HG02759 (cell line): ENCODE results near the gene CD74.

Experiments used
- ATAC-seq: cut with Tn5 transposase; IDR thresholded peaks from one replicate; pipeline ENCODE4 v1.9.1; 2021; ENCODE audit warnings: mild to moderate bottlenecking, moderate library complexity; ENCODE audit not compliant: unreplicated experiment

CD74 gene

GRCh38 chr5:150368526-150368925 lies 44.2 kb downstream of the CD74 start:
- ATAC-seq, result no peak

GRCh38 chr5:150364004-150364403 lies 48.7 kb downstream of the CD74 start:
- ATAC-seq, result no peak

DNA sequence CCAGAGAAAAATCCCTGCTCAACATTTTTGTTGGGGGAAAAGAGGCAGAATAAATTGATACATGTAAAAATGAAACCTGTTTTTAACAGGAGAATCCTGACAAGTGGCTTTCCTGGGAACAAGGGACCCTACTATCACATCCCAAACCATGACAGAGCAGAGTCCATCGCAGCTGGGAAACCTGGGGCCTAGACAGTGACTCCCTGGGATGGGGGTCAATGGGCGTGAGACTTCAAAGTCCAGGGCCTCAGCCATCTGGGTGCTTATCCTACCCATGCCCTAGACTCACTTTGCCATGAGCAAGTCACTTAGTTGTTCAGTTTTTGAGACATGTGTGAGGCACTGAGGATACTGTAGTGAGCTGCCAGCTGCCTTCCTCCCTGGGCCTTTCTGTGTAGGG lies 49.5 kb downstream of the CD74 start:
- ATAC-seq, result no peak

DNA sequence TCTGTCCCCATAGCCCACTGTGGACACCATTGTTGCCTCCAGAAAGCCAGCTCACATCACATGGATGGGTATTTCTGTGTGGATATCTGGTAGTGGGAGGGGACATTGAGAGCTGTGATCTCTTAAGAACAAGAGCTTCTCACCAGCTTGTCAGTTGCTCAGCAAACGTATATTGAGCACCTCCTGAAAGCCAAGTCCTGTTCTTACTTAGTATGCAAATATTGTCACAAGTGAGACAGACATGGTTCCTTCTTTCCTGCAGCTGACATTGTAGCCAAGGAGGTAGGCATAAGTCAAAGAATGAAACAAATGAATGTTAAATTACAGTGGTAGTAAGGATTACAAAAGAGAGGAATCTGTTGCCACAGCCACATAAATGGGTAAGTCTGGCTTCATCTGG lies 51.4 kb downstream of the CD74 start:
- ATAC-seq, result peak; percentile 31

DNA sequence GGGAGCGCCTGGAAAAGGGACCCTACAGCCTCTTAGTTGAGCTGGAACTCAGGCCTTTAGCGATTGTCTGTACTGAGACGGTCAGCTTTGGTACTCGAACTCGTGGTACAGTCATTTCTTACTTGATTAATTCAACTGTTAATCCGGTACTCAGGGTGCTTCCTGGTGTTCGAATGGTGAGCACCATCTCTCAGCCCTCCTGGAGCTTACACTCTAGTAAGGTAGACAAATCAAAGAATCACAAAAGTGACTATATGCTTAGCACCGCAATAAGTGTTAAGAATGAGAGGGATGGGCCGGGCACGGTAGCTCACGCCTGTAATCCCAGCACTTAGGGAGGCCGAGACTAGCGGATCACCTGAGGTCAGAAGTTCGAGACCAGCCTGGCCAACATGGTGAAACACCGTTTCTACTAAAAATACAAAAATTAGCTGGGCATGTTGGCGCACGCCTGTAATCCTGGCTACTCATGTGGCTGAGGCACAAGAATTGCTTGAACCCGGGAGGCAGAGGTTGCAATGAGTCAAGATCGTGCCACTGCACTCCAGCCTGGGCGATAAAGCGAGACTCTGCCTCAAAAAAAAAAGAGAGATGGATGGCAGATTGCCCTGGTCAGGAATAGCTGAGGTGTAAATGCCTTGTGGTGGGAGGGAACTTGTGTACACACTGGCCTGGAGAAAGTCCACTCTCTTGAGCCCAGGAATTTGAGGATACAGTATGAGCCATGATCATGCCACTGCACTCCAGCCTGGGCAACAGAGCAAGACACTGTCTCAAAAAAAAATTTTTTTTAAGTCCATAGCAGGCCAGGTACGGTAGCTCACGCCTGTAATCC lies 54.2 kb downstream of the CD74 start:
- no peak for ATAC-seq

- ATAC-seq, result peak; percentile 93
These were observed 55.1 kb downstream of the CD74 start, which contains the start of gene TCOF1 for GRCh38 chr5:150357326-150358260. Gene TCOF1, plus strand, starts transcription at chr5:150357697. Its CDS starts 50 bp downstream, at chr5:150357747.

- ATAC-seq, result no peak
These were observed 56.0 kb downstream of the CD74 start for GRCh38 chr5:150356575-150357294.

GRCh38 chr5:150355791-150356190 lies 56.9 kb downstream of the CD74 start:
- ATAC-seq, result no peak

DNA sequence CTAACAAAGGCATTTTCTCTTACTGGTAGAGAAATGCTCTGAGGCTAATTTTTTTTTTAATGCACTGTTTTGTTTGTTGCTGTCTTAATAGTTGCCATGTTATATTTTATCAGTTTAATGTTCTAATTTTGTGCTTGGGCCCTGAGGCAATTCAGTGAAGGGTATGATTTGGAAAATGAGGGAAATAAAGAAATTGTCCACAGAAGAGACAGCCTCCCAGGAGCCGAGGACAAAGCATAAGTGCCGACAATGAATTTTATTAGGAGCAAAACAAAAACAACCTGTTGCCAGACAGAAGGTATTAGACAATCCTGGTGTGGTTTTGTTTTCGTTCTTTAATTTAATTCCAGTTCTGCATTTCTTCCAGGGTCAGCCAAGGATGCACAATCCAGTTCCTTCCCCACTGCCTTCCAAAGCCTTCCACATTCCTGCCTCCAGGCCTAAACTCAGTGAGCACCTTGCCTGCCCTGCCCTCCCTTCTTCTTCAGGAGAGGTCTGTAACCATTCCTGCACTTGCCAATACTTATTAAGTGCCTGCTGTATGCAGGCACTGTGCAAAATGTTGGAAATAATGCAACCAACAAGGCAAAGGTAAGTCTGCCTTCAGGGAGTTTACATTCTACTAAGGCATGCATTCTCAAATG lies 59.6 kb downstream of the CD74 start:
- ATAC-seq, result no peak

DNA sequence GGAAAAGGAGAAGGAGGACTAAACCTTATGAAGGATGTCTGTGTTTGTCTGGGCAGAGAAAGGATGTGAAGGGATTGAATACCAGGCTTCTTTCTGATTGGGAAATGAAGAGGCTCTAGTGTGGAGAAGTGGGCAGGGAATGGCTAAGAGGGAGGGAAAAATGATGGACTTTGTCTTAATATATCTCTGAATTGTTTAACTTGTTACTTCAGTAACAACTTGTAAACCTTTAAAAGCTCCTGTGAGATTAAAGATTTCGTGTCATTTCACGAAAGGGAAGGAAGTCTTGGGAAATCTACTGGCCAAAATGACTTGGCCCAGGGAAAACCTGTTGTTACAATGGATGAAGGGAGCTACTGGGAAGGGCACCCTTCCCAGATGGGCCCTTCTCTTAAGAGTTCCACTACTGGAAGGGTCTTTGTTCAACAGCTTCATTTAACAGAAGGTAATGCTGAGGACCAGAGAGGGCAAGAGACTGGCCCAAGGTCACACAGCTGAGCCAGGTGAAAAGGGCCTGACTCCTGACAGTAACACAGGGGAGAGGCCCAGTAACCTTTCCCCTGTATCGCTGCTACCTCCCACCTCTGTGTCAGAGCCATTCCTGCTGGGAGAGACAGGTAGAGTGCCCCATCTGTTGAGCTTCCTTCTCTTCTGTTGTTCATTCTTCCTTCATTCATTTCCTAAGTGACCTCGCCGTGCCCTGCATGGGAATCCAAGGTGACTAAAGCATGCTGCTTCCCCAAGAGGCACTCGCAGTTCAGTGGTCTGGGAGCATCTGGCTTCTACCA lies 60.3 kb downstream of the CD74 start:
- no peak for ATAC-seq
